GM12878 (cell line): ENCODE data around the gene SMIM17.

Source experiments
- BRCA1 ChIP-seq: IDR thresholded peaks from 2 replicates; pipeline ENCODE4 v1.6.1; 2011; ENCODE audit warnings: low read depth, low read length, improper control_type of control experiment
- EZH2 ChIP-seq: IDR thresholded peaks from 2 replicates; pipeline ENCODE4 v1.6.1; 2012; ENCODE audit warnings: low read depth, mild to moderate bottlenecking, control low read depth, inconsistent platforms, low read length, borderline replicate concordance; ENCODE audit not compliant: control insufficient read depth
- POLR2A ChIP-seq: IDR thresholded peaks from 2 replicates; pipeline ENCODE4 v1.6.1; 2011; ENCODE audit warnings: low read depth, mild to moderate bottlenecking, low read length
- RCOR1 ChIP-seq: conservative IDR thresholded peaks from 2 replicates; pipeline ENCODE4 v1.6.1; 2012; ENCODE audit warnings: low read depth, low read length, improper control_type of control experiment
- RELA ChIP-seq: fragments of 450-650 bp; IDR thresholded peaks from 2 replicates; pipeline ENCODE4 v1.8.0; 2014; ENCODE audit warnings: borderline replicate concordance; ENCODE audit not compliant: partially characterized antibody
- RUNX3 ChIP-seq: IDR thresholded peaks from 2 replicates; pipeline ENCODE4 v1.6.1; 2012; ENCODE audit warnings: low read length, inconsistent platforms
- TF ChIP-seq, protein P1 (sequence below): IDR thresholded peaks from 2 replicates; pipeline ENCODE4 v1.6.1; 2012; ENCODE audit warnings: mild to moderate bottlenecking, low read depth, low read length
- TF ChIP-seq, protein P2 (sequence below): IDR thresholded peaks from 2 replicates; pipeline ENCODE4 v1.6.1; 2011; ENCODE audit warnings: low read depth, low read length, improper control_type of control experiment, borderline replicate concordance
- TF ChIP-seq, protein P3 (sequence below), 3 experiments: IDR thresholded peaks in 2 of 3; conservative IDR thresholded peaks in 1 of 3; 2 replicates each; pipeline ENCODE4 v1.5.1; 2011; ENCODE audit warnings: low read depth in 3 of 3, low read length in 3 of 3, mild to moderate bottlenecking in 3 of 3, control low read depth in 2 of 3, moderate library complexity in 2 of 3, inconsistent platforms in 1 of 3, mixed read lengths in 1 of 3; ENCODE audit not compliant: control insufficient read depth in 2 of 3, insufficient read depth in 1 of 3; ENCODE audit errors: extremely low read depth in 1 of 3
- TF ChIP-seq, protein P4 (sequence below): IDR thresholded peaks from 2 replicates; pipeline ENCODE4 v1.6.1; 2011; ENCODE audit warnings: low read depth, mild to moderate bottlenecking, low read length, moderate library complexity, borderline replicate concordance; ENCODE audit errors: extremely low read depth

DNA sequence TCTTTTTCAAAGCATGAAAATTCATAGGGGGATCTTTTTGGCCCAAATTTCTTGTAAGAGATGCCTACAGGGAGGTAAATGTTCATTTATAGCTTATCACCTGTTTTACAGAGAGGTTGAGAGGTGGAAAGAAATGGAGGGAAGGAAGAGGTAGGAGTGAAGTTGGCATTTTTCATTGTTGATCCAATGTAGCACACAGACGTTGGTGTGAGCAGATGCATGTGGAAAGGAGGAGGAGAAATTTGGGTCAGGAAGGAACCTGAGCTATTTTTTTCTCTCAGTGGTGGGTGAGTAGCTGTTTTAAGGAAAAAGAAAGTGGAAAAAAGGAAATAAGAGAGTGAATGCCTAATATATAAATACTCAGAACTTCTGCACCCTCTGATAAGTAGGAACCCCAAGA is 9.9 kb upstream of the SMIM17 start:
- TF ChIP-seq BRCA1 (no peak), POLR2A (no peak), RCOR1 (no peak), RELA (no peak), EZH2 (no peak), RUNX3 (no peak)
- TF ChIP-seq, protein P1, sequence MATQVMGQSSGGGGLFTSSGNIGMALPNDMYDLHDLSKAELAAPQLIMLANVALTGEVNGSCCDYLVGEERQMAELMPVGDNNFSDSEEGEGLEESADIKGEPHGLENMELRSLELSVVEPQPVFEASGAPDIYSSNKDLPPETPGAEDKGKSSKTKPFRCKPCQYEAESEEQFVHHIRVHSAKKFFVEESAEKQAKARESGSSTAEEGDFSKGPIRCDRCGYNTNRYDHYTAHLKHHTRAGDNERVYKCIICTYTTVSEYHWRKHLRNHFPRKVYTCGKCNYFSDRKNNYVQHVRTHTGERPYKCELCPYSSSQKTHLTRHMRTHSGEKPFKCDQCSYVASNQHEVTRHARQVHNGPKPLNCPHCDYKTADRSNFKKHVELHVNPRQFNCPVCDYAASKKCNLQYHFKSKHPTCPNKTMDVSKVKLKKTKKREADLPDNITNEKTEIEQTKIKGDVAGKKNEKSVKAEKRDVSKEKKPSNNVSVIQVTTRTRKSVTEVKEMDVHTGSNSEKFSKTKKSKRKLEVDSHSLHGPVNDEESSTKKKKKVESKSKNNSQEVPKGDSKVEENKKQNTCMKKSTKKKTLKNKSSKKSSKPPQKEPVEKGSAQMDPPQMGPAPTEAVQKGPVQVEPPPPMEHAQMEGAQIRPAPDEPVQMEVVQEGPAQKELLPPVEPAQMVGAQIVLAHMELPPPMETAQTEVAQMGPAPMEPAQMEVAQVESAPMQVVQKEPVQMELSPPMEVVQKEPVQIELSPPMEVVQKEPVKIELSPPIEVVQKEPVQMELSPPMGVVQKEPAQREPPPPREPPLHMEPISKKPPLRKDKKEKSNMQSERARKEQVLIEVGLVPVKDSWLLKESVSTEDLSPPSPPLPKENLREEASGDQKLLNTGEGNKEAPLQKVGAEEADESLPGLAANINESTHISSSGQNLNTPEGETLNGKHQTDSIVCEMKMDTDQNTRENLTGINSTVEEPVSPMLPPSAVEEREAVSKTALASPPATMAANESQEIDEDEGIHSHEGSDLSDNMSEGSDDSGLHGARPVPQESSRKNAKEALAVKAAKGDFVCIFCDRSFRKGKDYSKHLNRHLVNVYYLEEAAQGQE: no peak
- TF ChIP-seq, protein P2, sequence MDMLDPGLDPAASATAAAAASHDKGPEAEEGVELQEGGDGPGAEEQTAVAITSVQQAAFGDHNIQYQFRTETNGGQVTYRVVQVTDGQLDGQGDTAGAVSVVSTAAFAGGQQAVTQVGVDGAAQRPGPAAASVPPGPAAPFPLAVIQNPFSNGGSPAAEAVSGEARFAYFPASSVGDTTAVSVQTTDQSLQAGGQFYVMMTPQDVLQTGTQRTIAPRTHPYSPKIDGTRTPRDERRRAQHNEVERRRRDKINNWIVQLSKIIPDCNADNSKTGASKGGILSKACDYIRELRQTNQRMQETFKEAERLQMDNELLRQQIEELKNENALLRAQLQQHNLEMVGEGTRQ: no peak
- TF ChIP-seq, protein P3, sequence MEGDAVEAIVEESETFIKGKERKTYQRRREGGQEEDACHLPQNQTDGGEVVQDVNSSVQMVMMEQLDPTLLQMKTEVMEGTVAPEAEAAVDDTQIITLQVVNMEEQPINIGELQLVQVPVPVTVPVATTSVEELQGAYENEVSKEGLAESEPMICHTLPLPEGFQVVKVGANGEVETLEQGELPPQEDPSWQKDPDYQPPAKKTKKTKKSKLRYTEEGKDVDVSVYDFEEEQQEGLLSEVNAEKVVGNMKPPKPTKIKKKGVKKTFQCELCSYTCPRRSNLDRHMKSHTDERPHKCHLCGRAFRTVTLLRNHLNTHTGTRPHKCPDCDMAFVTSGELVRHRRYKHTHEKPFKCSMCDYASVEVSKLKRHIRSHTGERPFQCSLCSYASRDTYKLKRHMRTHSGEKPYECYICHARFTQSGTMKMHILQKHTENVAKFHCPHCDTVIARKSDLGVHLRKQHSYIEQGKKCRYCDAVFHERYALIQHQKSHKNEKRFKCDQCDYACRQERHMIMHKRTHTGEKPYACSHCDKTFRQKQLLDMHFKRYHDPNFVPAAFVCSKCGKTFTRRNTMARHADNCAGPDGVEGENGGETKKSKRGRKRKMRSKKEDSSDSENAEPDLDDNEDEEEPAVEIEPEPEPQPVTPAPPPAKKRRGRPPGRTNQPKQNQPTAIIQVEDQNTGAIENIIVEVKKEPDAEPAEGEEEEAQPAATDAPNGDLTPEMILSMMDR (IDR thresholded peaks at IDR 0.05 in 2 of 3, conservative IDR thresholded peaks at IDR 0.05 in 1 of 3; ENCODE audit: control insufficient read depth in 2 of 3, extremely low read depth in 1 of 3, insufficient read depth in 1 of 3, low read depth in 3 of 3, low read length in 3 of 3): no peak
- TF ChIP-seq, protein P4, sequence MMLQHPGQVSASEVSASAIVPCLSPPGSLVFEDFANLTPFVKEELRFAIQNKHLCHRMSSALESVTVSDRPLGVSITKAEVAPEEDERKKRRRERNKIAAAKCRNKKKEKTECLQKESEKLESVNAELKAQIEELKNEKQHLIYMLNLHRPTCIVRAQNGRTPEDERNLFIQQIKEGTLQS: no peak
